ENCODE data around the gene ALS2.

The ALS2 gene

DNA sequence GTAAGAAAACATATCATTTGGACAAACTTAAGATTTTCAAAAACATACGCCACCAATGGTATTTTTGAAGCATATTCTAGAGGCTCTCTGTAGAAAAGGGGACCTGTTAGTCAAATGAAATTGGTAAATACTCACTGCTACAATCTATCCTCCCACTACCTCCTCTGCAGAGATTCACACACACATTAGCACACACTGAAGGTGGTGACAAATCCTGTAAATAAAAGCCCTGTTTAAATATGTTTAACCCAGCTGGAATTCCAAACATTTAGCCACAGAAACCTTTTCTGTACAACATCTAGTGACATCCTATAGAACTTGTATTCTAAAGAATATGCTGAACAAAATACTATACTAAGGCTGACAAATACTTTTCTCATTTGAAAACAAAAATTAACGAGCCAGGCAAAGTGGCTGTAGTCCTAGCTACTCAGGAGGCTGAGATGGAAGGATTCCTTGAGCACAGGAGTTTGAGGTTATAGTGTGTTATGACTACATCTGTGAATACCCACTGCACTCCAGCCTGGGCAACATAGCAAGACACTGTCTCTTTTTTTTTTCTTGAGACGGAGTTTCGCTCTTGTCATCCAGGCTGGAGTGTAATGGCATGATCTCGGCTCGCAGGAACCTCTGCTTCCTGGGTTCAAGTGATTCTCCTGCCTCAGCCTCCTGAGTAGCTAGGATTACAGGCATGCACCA, 25.9 kb downstream of the ALS2 start:
- no peak for DNase-seq (ENCODE audit: low spot score)

DNA sequence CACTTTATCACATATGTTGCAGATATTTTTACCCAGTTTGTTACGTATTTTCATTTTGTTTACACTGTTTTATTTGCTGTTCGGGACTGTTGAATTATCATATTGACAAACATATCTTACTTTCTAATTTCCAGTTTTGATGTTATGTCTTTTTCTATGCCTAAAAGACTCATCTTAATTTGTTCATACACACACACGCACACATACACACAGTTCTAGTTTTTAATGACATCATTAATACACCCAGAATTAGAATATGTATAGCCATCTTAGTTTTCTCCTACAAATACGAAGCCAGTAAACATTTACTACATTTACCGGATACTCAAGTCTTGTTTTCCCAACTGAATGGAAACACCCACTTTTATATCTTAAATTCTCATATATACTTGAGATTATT, 29.2 kb downstream of the ALS2 start:
- DNase-seq (ENCODE audit: low spot score) = no peak

DNA sequence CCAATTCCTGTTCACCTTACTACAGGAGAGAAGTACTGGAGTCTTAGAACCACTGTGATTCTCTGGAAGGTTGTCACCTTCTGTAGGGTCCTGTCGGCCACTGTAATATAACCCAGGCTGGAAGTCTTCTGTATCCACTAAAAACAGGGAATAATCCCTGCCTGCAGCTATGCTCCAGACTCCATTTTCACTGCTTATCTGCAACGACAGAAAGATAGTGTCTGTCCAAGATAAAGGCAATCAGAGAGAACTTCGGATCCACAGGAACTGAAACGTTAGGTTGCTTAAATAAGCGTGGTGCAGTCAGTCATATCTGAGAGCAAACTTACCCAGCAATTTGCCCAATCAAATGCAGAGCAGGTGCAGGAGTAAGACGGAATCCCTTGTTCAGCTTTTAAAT, 34.2 kb downstream of the ALS2 start:
- DNase-seq (ENCODE audit: low spot score) = no peak

DNA sequence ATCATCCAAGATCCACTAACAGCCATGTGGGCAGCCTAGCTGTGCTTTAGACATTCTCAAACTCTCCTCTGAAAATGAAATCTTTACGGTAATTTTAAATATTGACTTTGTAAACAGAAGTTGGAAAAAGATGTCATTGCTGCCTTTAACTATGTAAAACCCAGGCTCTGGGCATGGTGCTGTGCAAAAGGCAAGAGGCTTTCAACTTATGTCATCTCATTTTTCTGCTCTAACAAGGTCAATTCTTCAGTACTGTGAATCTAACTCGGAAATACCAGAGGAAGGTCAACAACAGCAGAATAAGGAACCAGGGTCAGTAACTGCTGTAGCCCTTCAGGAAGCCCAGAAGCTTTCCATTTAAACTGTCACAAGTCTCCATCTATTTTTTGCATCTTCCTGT, 45.2 kb downstream of the ALS2 start:
- DNase-seq (ENCODE audit: low spot score) = no peak

DNA sequence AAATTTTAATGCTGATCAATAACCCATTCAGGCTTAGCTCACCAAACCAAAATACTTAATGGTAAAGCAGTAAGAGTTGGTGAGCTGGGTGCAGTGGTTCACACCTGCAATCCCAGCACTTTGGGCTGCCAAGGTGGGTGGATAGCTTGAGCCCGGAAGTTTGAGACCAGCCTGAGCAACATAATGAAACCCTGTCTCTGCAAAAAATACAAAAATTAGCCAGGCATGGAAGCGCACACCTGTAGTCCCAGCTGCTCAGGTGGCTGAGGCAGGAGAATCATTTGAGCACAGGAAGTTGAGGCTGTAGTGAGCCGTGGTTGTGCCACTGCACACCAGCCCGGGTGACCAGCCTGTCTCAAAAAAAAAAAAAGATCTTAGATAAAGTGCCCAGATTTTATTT, 46.6 kb downstream of the ALS2 start:
- DNase-seq (ENCODE audit: low spot score) = no peak

DNA sequence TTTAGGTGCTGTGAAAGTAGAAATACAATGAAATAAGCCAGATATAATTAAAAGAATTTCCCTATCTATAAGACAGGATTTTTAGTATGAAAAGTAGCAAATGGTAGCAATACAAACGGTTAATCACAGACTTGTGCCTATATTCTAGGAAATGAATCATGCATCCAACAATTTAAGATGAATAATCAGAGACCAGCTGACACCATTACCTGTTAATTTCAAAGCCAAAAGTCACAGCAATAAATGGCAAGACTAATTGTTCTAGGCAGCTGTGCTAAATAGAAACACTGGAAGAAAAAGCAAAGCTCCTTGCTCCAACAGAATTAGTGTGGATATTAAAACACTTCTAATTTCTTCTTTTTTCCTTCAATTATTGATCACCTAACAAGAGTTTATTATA, 47.2 kb downstream of the ALS2 start:
- DNase-seq (ENCODE audit: low spot score) = no peak

DNA sequence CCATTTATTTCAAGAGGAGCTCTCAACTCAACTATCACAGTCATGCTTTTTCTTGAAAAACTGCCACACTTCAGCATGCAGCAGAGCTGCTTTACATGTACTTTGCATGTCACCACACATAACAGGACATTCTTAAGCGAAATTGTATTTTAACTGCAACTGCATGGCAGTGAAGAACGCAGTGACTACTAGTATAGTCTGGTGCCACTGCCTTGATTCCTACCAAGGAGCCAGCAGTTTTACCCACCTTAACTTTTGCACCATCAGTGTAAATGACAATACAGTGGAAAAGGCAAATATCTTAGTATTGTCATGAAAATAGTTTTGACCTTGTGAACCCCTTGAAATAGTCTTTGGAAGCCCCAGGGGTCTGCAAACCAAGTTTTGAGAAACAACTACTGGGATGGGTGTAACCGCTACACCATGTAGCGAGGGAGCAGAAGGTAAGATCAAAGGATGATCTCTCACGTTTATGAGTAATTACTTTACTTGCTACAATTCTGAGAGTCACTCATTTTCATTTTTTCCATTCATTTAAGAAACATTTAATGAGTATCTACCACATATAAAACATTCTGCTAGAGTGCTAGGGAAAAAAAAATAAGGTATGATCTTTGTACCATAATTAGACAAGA, 50.0 kb downstream of the ALS2 start:
- no peak for DNase-seq (ENCODE audit: low spot score)

DNA sequence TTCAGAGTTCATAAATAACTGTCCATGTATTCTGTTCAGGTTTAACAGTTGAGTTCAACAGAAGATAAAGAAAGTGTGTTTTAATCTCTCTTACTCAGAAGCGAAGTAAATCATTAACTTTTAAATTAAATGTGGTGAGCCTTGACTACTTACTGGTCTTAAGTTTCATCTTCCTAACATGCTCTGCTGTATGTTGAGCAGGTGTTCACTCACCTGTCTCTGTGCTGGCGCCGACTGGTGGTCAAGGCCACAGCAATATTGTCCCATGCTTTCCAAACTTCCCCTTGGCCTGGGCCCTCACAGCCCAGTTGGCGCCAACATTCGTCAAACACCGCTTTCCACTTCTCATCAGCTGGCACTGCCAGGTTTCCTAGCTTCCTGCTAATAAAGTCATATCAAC, 65.3 kb downstream of the ALS2 start:
- DNase-seq (ENCODE audit: low spot score) = no peak

DNA sequence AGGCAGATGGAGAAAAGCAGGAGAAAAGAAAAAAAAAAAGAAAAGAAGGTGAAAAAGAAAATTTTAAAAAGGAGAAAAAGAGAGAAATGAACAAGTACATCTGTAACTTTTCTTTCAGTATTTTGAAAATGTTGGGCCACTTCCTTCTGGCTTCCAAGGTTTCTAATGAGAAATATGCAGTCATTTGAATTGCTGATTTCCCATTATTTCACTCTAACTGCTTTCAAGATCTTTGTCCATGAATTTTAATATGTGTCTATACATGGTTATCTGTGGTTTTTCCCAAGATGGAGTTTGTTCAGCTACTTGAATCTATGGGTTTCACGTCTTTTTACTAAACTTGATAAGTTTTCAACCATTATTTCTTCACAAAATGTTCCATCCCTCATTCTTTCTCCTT, 68.0 kb downstream of the ALS2 start:
- no peak for DNase-seq (ENCODE audit: low spot score)

DNA sequence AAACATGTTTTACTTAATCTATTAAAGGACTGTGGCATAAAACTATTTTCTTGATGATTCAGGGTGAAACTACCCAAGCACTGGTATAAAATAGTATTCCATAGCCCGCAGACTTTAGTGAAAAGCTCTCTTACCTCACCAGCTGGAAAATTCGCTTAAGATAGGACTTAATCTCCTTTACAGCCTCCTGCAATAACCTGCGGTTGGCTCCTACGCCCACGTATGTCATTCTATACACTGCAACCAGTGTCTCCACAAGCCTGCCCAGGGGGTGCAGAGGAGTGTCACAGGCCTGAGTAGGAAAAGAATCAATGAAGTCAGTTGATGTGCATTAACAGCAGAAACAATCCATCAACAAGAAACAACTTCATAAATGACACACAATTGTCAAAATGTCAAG, 71.0 kb downstream of the ALS2 start:
- DNase-seq (ENCODE audit: low spot score) = no peak

DNA sequence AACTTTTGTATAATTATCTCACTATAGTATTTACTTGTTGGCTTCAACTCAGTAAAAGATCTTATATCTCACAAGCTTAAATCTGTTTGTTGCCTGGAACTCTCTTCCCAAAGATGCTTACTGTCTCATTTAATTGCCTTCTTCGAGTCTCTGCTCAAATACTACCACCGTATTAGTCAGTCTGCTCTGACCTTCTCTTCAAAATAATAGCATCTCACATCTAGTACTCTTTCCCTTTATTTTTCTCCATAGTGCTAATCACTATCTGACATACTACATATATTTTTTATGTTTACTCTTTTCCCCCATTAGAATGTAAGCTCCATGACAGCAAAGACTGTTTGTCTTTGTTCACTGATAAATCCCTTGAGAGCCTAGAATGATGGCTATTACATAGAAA, 71.7 kb downstream of the ALS2 start:
- no peak for DNase-seq (ENCODE audit: low spot score)

DNA sequence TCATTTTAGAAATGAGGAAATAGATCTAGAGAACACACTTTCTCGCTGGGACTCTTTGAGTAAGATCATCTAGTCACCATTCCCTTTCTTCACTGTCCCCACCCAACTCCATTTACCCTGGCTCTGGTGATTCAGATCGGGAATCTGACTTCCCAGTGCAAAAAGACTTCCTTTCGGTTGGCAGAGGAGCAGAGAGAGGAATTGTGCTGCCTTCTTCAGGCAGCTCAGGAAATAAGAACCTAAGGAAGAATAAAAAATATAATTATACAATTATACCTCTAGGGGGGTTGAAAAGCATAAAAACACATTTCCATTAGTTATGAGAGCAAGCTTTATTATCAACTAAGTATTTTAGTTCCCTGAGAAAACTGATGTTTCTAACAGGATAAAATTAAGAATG, 73.0 kb downstream of the ALS2 start:
- DNase-seq (ENCODE audit: low spot score) = peak; percentile 20

DNA sequence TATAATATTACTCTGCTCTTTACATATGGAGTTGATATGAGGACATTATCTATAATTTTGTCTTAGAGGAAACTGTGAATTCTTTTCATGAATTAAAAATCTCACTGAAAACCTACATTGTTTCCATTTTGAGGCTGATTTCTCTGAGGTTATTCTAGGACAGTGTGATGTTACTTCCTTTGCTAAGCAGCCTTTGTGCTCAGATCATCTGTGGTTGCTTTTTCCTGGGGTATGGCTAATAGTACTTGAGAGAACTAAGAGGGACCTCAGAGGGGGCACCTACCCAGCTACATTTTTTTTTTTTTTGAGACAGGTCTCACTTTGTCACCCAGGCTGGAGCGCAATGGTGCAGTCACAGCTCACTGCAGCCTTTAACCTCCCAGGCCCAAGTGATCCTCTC, 73.6 kb downstream of the ALS2 start:
- DNase-seq (ENCODE audit: low spot score) = no peak

DNA sequence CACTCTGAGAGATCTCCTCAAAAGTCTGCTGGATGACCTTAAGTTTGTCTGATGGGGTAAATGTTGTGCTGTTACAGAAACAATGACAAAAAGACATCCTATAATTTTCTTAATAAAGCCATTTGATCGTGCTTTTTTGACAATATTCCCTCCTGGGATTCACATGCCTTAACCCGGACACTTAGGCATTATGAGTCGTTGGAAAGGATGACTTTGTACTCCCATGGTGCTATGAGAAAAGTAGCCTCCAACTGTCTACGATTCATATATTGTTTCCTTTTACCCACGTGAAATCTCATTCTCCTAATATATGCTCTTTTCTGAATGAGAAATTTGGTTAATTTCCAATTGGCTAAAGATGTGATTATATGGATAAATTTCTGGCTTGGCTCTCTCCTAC, 76.2 kb downstream of the ALS2 start:
- DNase-seq (ENCODE audit: low spot score) = no peak

DNA sequence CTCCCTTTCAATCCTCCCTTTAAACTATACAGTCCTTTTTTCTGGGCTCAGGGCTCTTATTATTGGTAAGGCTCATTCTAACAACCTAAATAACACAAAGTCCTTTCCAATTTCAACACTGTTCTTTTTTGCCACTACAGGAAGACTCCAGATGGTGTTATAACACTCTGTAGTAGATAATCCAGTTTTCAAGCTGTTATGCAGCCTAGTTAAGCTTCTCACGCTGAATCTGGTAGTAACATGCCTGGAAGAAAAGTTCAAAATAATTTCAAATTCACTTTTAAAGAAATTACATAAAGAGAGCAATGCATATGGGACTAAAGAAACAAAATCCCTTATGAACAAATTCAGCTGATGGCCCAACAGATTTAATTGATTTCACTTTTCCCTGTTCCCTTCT, 79.1 kb downstream of the ALS2 start:
- peak; percentile 76 for DNase-seq (ENCODE audit: low spot score)

DNA sequence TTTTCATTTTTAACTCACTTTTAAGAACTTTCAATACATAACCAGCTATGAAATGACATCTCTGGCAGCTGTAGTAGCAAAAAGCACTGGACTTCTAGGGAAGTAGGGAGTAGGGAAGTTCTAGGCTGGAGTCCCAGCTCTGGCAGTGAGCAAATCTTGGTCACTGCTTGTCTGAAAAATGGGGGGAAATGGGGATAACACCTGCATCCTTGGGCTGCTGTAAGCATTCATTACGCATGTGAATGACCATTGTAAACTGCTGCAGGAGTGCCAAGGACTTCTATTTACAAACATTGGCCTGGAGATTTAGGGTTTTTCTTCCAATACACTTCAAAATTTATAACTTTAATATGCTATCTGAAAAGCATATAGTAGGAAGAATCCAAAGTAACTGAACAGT, 81.3 kb downstream of the ALS2 start:
- DNase-seq (ENCODE audit: low spot score) = peak; percentile 46

DNA sequence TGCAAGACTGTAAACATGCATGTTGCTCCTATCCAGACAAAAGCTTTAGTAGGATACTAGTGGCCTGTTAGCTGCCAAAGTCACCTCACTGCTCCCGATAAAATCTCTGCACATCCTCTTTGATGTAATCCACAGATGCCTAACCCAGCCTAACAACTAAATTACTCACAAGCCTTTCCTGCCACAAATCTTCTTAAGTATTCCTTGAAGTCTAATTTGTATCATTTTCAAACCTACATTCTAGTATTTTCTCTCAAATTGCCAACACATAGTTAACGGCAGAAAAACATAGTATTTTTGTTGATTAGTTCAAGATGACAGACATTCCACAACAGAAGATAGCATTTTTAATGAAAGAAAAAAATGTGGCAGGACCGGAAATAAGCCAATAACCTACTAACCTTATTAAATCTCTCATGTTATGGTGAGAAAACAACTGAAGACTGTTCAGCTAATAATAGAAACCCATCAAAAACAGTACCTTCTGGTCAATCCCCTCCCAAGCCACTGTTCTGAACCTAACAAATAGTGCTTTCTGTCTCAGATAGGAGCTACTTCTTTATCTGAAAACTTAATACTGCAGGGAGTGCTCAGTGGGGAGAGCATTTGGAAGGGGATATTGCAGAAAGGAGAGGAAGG, 82.0 kb downstream of the ALS2 start, which contains the start of gene MPP4:
TSS of gene MPP4 (minus strand) at position 57 of the 639 bp plus-strand sequence. CDS start 4,690 bp downstream, outside the sequence.
- peak; percentile 87 for DNase-seq (ENCODE audit: low spot score)

DNA sequence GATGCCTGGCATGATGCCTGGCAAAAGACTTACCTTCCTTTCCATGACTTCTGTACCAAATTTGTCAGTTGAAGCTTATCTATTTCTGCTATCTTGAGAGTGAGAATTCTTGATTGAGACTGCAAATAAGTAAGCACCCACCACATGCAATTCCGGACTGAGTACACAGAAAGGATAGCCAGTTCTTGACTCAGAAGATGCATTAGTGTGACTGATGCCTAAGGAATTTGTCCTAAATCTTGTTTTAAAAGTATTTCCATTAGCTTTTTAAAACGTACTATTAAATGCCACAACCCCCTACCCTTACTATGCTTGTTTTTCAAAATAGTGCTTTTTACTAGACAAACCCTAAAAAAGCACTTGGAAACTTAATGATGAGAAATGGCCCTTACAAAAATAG, 82.8 kb downstream of the ALS2 start:
- DNase-seq (ENCODE audit: low spot score) = peak; percentile 80

DNA sequence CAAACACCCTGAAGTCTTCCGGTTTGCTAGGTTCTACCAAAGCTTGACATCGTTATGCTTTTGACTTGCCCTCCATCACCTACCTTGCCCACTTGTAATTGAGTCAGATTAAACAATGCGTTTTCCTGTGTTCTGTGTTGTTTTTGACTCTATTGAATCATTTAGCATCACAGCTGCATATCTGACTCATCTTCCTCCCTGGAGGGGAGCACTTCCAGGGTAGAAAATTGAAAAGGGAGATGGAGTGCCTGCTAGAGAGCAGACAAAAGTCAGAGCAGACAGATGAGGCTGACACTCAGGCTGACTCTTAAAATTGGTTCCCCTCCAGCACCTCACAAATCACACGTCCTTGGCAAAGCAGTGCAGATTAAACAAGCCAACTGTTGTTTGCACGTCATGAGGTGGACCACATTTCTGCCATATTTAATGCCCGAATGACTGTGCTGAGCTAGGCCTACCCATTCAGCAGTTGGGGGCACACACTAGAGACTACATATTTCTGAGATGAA, 84.5 kb downstream of the ALS2 start:
- peak; percentile 43 for DNase-seq (ENCODE audit: low spot score)

DNA sequence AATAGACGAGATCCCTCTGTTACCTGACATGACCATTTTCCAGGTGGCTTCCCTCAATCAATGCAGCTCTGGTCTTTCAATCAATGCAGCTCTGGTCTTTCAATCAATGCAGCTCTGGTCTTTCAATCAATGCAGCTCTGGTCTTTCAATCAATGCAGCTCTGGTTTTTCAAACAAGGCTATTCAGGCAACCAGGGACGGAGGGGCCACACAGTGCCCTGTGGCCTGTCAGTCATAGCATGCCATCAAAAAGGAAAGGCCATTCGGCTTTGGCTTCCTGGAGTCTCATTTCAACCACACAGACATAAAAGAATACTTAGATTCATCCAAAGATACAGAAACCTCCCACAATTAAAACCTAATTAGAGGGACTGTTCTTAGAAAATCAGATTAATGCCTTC, 95.6 kb downstream of the ALS2 start:
- DNase-seq (ENCODE audit: low spot score) = no peak

DNA sequence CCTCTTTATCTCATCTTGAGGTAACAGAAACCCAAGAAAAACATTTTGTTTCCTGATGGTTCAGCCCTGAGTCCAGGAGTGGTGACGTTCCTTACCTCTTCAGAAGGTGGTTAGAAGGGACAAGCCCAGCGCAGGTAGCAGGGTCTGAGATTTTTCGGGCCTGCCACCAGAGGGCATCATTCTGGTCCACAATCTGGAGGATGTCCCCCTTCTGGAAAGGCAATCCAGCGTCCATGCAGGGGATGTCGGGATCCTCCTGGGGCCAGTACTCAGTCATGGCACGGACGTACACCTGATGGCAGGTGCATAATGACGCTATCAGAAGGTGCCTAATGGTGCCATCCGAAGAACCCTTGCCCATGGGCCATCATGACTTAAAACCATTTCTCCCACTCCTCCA, 100.0 kb downstream of the ALS2 start:
- DNase-seq (ENCODE audit: low spot score) = peak; percentile 34

DNA sequence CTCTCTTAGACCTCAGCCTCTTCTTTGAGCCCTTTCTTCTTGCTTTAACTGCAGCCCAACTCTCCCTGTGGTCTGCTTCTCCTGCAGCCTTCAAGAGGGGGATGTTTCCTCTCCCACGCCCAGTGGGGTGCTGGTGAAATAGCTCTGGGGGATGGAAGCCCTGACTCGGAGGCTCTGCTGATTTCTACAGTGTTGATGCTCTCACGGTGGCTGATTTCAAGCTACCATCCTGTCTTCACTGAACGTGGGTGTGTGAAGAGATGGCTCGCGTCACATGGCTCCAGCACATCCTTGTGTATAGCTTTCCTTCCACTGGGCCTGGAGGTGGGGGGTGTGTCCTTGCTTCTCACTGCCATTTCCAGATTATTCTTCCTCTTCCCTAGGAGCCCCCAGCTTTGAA, 102.3 kb downstream of the ALS2 start:
- no peak for DNase-seq (ENCODE audit: low spot score)

DNA sequence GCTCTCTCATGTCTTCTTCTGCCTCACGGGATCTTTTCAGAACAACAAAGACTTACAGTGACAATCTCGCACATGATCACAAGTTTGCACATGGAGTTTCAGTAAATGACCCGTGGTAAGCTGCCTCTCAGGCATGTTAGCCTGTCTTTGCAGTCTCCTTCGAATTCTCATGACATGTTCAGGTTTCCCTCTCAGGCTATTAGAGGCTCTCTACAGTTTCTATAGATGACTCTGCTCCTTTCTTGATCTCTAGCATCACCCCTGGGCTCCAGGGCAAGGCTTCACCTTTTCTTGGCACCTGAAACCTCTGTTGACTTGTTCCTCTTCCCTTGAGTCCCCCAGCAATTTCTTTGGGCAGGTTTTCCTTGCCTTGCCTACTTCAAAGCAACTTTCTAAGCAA, 105.3 kb downstream of the ALS2 start:
- DNase-seq (ENCODE audit: low spot score) = no peak
